ENCODE data around the gene SAXO1.

SAXO1 gene

GRCh38 chr9:18981476-18982261, 51.3 kb downstream of the SAXO1 start:
- no peak overlapping the region for H3K9ac ChIP-seq (ENCODE audit: low read length)
- no peaks in the 10 kb centered on the region for H3K4me1 ChIP-seq (ENCODE audit: control insufficient read depth, insufficient read depth, low read length)
- H3K27ac ChIP-seq (ENCODE audit: low read depth, low read length) = no peak overlapping the region
- no peaks in the 10 kb centered on the region for H3K27me3 ChIP-seq (ENCODE audit: control insufficient read depth, insufficient read depth, low read length)
- peaks cover 10% of the 10 kb centered on the region; the same call in 1 of the 2 replicates for H3K9me3 ChIP-seq (ENCODE audit: control insufficient read depth, insufficient read depth, low read depth, low read length)
- no peaks in the 10 kb centered on the region for H3K36me3 ChIP-seq (ENCODE audit: control insufficient read depth, insufficient read depth, low read length)
- H3K4me3 ChIP-seq (ENCODE audit: low read depth, low read length) = no peak overlapping the region

- Histone ChIP-seq H3K9ac (ENCODE audit: low read length) (no peak overlapping the region), H3K9me3 (ENCODE audit: control insufficient read depth, insufficient read depth, low read depth, low read length) (peaks cover 10% of the 10 kb centered on the region; the same call in 1 of the 2 replicates), H3K36me3 (ENCODE audit: control insufficient read depth, insufficient read depth, low read length) (no peaks in the 10 kb centered on the region), H3K27me3 (ENCODE audit: control insufficient read depth, insufficient read depth, low read length) (no peaks in the 10 kb centered on the region), H3K27ac (ENCODE audit: low read depth, low read length) (no peak overlapping the region), H3K4me1 (ENCODE audit: control insufficient read depth, insufficient read depth, low read length) (no peaks in the 10 kb centered on the region), H3K4me3 (ENCODE audit: low read depth, low read length) (no peak overlapping the region)
These were observed 52.8 kb downstream of the SAXO1 start for GRCh38 chr9:18980189-18980588.

DNA sequence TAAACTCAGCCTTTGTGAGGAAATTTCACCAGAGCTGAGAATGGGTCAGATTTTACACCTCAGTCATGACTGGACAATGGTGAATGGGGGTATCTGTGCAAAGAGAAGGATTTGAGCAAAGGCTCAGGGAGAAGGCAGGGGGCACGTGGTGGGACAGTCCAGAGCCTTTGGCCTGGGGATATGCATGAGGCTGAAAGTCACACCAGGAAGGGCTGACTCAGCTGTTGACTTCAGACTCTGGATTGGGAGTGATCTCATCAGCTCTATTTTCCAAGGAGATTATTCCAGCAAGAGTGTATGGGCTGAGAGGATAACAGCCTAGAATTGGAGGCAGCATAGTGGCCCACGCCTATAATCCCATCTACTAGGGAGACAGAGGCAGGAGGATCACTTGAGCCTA, 53.6 kb downstream of the SAXO1 start:
- H3K4me1 ChIP-seq (ENCODE audit: control insufficient read depth, insufficient read depth, low read length) = no peaks in the 10 kb centered on the region
- no peak overlapping the region for H3K4me3 ChIP-seq (ENCODE audit: low read depth, low read length)
- no peaks in the 10 kb centered on the region for H3K27me3 ChIP-seq (ENCODE audit: control insufficient read depth, insufficient read depth, low read length)
- H3K36me3 ChIP-seq (ENCODE audit: control insufficient read depth, insufficient read depth, low read length) = no peaks in the 10 kb centered on the region
- H3K9ac ChIP-seq (ENCODE audit: low read length) = no peak overlapping the region
- H3K27ac ChIP-seq (ENCODE audit: low read depth, low read length) = no peak overlapping the region
- peaks cover 9% of the 10 kb centered on the region; the same call in 1 of the 2 replicates for H3K9me3 ChIP-seq (ENCODE audit: control insufficient read depth, insufficient read depth, low read depth, low read length)

GRCh38 chr9:18978188-18978587, 54.8 kb downstream of the SAXO1 start:
- no peaks in the 10 kb centered on the region for H3K36me3 ChIP-seq (ENCODE audit: control insufficient read depth, insufficient read depth, low read length)
- H3K4me1 ChIP-seq (ENCODE audit: control insufficient read depth, insufficient read depth, low read length) = no peaks in the 10 kb centered on the region
- no peak overlapping the region for H3K4me3 ChIP-seq (ENCODE audit: low read depth, low read length)
- H3K9me3 ChIP-seq (ENCODE audit: control insufficient read depth, insufficient read depth, low read depth, low read length) = no peaks in the 10 kb centered on the region
- no peaks in the 10 kb centered on the region for H3K27me3 ChIP-seq (ENCODE audit: control insufficient read depth, insufficient read depth, low read length)
- H3K27ac ChIP-seq (ENCODE audit: low read depth, low read length) = no peak overlapping the region
- H3K9ac ChIP-seq (ENCODE audit: low read length) = no peak overlapping the region

- Histone ChIP-seq H3K27me3 (ENCODE audit: control insufficient read depth, insufficient read depth, low read length) (no peaks in the 10 kb centered on the region), H3K4me3 (ENCODE audit: low read depth, low read length) (no peak overlapping the region), H3K9ac (ENCODE audit: low read length) (no peak overlapping the region), H3K27ac (ENCODE audit: low read depth, low read length) (no peak overlapping the region), H3K4me1 (ENCODE audit: control insufficient read depth, insufficient read depth, low read length) (no peaks in the 10 kb centered on the region), H3K36me3 (ENCODE audit: control insufficient read depth, insufficient read depth, low read length) (no peaks in the 10 kb centered on the region), H3K9me3 (ENCODE audit: control insufficient read depth, insufficient read depth, low read depth, low read length) (no peaks in the 10 kb centered on the region)
These were observed 56.1 kb downstream of the SAXO1 start for GRCh38 chr9:18976709-18977531.

- Histone ChIP-seq H3K9ac (ENCODE audit: low read length) (no peak overlapping the region), H3K4me1 (ENCODE audit: control insufficient read depth, insufficient read depth, low read length) (no peaks in the 10 kb centered on the region), H3K27me3 (ENCODE audit: control insufficient read depth, insufficient read depth, low read length) (no peaks in the 10 kb centered on the region), H3K9me3 (ENCODE audit: control insufficient read depth, insufficient read depth, low read depth, low read length) (no peaks in the 10 kb centered on the region), H3K27ac (ENCODE audit: low read depth, low read length) (no peak overlapping the region), H3K4me3 (ENCODE audit: low read depth, low read length) (no peak overlapping the region), H3K36me3 (ENCODE audit: control insufficient read depth, insufficient read depth, low read length) (no peaks in the 10 kb centered on the region)
These were observed 56.7 kb downstream of the SAXO1 start for GRCh38 chr9:18976221-18976708.

DNA sequence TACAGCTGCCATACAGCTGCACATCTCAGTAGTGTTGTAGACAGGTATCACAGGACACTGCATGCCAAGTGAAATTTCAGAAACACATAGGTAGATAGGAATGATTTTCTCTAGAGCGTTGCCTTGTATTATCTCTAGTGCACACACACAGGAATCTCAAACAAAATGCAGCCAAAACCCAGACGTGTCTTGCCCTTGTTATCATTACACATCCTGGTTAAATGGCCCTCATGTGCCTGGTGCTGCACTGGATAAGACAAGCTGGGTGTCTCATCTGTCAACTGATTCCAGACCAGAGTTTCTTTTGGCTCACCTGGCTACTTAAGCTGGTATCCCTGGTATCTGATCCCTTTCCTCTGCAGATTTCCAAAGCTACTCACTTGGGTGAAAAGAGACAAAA, 59.7 kb downstream of the SAXO1 start:
- Histone ChIP-seq H3K9me3 (ENCODE audit: control insufficient read depth, insufficient read depth, low read depth, low read length) (no peaks in the 10 kb centered on the region), H3K9ac (ENCODE audit: low read length) (no peak overlapping the region), H3K4me1 (ENCODE audit: control insufficient read depth, insufficient read depth, low read length) (no peaks in the 10 kb centered on the region), H3K27ac (ENCODE audit: low read depth, low read length) (no peak overlapping the region), H3K4me3 (ENCODE audit: low read depth, low read length) (no peak overlapping the region), H3K27me3 (ENCODE audit: control insufficient read depth, insufficient read depth, low read length) (no peaks in the 10 kb centered on the region), H3K36me3 (ENCODE audit: control insufficient read depth, insufficient read depth, low read length) (no peaks in the 10 kb centered on the region)

DNA sequence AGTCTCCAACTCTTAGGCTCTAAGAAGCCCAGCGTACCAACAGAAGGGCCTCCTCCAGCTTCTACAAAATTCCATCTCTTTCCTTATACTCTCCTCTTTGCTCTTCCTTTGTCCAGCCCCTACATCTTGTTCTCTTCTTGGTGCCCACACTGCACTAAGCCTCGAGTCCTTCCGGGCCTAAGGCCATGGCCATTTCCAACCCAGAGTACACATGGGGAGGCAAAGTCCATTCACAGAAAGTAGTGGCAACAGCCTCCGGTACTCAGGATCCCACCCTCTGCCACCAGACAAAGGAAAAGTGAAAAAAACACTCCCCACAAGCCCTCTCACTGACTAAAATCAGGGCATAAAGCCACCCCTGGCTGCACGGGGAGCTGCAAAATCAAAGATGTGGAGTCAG, 60.3 kb downstream of the SAXO1 start:
- no peak overlapping the region for H3K4me3 ChIP-seq (ENCODE audit: low read depth, low read length)
- no peak overlapping the region for H3K9ac ChIP-seq (ENCODE audit: low read length)
- no peak overlapping the region for H3K27ac ChIP-seq (ENCODE audit: low read depth, low read length)
- H3K9me3 ChIP-seq (ENCODE audit: control insufficient read depth, insufficient read depth, low read depth, low read length) = peaks cover 5% of the 10 kb centered on the region; the same call in 1 of the 2 replicates
- H3K27me3 ChIP-seq (ENCODE audit: control insufficient read depth, insufficient read depth, low read length) = no peaks in the 10 kb centered on the region
- H3K36me3 ChIP-seq (ENCODE audit: control insufficient read depth, insufficient read depth, low read length) = no peaks in the 10 kb centered on the region
- H3K4me1 ChIP-seq (ENCODE audit: control insufficient read depth, insufficient read depth, low read length) = no peaks in the 10 kb centered on the region

DNA sequence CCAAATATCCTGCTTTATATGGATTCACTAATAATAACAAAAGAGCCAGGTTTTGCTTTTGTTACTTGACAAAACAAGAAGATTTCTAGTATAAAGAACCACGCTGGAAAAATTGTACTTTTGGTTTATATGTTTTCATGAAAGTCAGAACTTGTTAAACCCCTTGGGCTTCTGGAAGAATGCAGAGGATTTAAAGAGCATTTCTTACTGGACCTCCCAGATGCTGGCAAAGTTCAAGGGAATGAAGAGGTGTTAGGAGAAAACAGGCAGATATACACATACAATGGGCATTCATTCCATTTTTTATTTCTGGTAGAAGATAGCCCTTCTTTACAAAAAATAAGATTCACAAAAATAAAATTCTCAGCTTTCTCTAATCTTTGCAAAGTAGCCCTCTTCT, 61.1 kb downstream of the SAXO1 start:
- no peak overlapping the region for H3K27ac ChIP-seq (ENCODE audit: low read depth, low read length)
- H3K36me3 ChIP-seq (ENCODE audit: control insufficient read depth, insufficient read depth, low read length) = no peaks in the 10 kb centered on the region
- no peak overlapping the region for H3K4me3 ChIP-seq (ENCODE audit: low read depth, low read length)
- no peaks in the 10 kb centered on the region for H3K27me3 ChIP-seq (ENCODE audit: control insufficient read depth, insufficient read depth, low read length)
- H3K4me1 ChIP-seq (ENCODE audit: control insufficient read depth, insufficient read depth, low read length) = no peaks in the 10 kb centered on the region
- H3K9ac ChIP-seq (ENCODE audit: low read length) = no peak overlapping the region
- H3K9me3 ChIP-seq (ENCODE audit: control insufficient read depth, insufficient read depth, low read depth, low read length) = peaks cover 6% of the 10 kb centered on the region; the same call in 1 of the 2 replicates

DNA sequence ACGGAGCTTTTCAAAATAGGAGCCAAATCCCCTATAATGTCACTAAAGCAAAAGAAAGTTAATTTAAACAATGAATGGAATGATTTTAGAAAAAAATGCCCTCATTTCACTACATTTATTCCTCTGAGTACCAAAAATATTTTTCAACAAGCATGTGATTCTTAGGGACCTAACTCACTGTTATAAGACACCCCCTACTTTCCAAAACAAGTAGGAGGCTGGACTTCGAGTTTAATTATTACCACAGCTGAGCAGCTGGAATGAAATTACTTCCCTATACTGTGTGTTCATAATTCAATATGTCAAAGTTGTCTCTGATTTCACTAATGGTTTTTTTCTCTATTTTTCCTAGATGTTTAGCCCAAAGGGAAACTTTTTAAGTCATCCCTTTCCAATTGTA, 61.6 kb downstream of the SAXO1 start:
- Histone ChIP-seq H3K27ac (ENCODE audit: low read depth, low read length) (no peak overlapping the region), H3K9ac (ENCODE audit: low read length) (no peak overlapping the region), H3K9me3 (ENCODE audit: control insufficient read depth, insufficient read depth, low read depth, low read length) (peaks cover 6% of the 10 kb centered on the region; the same call in 1 of the 2 replicates), H3K4me3 (ENCODE audit: low read depth, low read length) (no peak overlapping the region), H3K27me3 (ENCODE audit: control insufficient read depth, insufficient read depth, low read length) (no peaks in the 10 kb centered on the region), H3K36me3 (ENCODE audit: control insufficient read depth, insufficient read depth, low read length) (no peaks in the 10 kb centered on the region), H3K4me1 (ENCODE audit: control insufficient read depth, insufficient read depth, low read length) (no peaks in the 10 kb centered on the region)

DNA sequence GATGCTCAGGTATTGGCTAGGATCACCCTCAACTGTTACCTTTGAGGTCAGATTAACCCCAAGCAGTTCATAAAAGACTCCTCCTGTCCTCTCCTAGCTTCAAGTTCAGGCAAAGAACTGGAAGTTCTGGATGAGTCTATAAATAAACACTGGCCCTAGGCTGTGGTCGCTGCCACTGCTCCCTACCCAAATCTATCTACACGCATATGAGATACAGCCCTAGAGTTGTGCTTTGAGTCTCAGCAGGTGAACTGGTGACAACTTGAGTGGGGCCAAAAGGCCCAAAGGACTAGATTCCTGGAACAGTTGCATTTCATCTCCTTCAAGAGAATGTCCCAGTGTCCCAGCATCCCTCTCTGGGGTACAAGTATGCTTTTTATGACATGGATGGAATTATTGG, 62.6 kb downstream of the SAXO1 start:
- Histone ChIP-seq H3K27me3 (ENCODE audit: control insufficient read depth, insufficient read depth, low read length) (no peaks in the 10 kb centered on the region), H3K4me3 (ENCODE audit: low read depth, low read length) (no peak overlapping the region), H3K4me1 (ENCODE audit: control insufficient read depth, insufficient read depth, low read length) (no peaks in the 10 kb centered on the region), H3K9ac (ENCODE audit: low read length) (no peak overlapping the region), H3K27ac (ENCODE audit: low read depth, low read length) (no peak overlapping the region), H3K36me3 (ENCODE audit: control insufficient read depth, insufficient read depth, low read length) (no peaks in the 10 kb centered on the region), H3K9me3 (ENCODE audit: control insufficient read depth, insufficient read depth, low read depth, low read length) (peaks cover 6% of the 10 kb centered on the region; the same call in 1 of the 2 replicates)

Data from HUES6 (cell line).